Measurements from ENCODE around the gene ZNF592. TPM values are rescaled to one million over a fixed set of nuclear protein-coding genes. Genes with fewer than 3 reads are reported as not detected.

ZNF592 gene
- total and polyA plus RNA-seq, 9 of the 15 experiments (the other 6 are each of a cell fraction or from before 2014, with no cell fraction given): 0.88 to 23.8 (median 7.4) TPM

DNA sequence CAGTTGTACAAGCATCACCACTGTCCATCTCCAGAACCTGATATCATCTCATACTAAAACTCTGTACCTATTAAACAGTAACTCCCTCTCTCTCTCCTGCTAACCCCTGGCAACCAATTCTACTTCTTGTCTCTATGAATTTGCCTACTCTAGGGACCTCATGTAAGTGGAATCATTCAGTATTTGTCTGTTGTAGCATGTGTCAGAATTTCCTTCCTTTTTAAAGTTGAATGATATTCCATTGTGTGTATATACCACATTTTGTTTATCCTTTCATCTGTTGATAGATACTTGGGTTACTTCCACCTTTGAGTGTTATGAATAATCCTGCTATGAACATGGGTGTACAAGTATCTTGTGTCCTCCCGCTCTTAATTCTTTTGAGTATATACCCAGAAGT, 16.6 kb downstream of the ZNF592 start:
- ChIA-PET POLR2A (no interaction called here), CTCF (ENCODE audit: low intra/inter-chr PET ratio) (no interaction called here)
- no peak for DNase-seq (ENCODE audit: extremely low read depth in 1 of 4, low spot score in 3 of 4)
- Histone ChIP-seq H3K27ac (ENCODE audit: extremely low read depth, low read depth, low read length) (no peak overlapping the region), H3K9ac (ENCODE audit: insufficient read depth in 1 of 2, low read depth in 2 of 2, low read length in 2 of 2) (no peak overlapping the region), H3K79me2 (ENCODE audit: control insufficient read depth, insufficient read depth, low read length) (peaks cover 62% of the 10 kb centered on the region), H3K36me3 (ENCODE audit: control insufficient read depth, insufficient read depth, low read length) (peaks cover 51% of the 10 kb centered on the region), H3K9me1 (ENCODE audit: control insufficient read depth, insufficient read depth, low read length) (peaks cover 15% of the 10 kb centered on the region), H3K4me1 (replicated peaks in 1 of 2; ENCODE audit: control insufficient read depth in 2 of 2, insufficient read depth in 2 of 2, low read length in 2 of 2) (peaks cover 8 to 12% of the 10 kb centered on the region in 2 experiments; a peak in 2 of 5 replicates), H4K20me1 (replicated peaks; ENCODE audit: control insufficient read depth, insufficient read depth, low read length) (peaks cover 32% of the 10 kb centered on the region), H3K27me3 (ENCODE audit: control insufficient read depth in 2 of 2, insufficient read depth in 2 of 2, low read length in 2 of 2) (no peaks in the 10 kb centered on the region), H3K9me3 (replicated peaks; ENCODE audit: control insufficient read depth, insufficient read depth, low read depth, low read length) (no peaks in the 10 kb centered on the region), H3K4me3 (no peak overlapping the region), H3K4me2 (ENCODE audit: insufficient read depth, low read length) (no peak overlapping the region), H2AFZ (ENCODE audit: low read depth, low read length) (no peak overlapping the region)
- intact Hi-C loops (cut with micrococcal nuclease): no loop called here
- BruUV-seq (replicated peaks): no TSS peak
- in situ Hi-C loops (cut with MboI): no loop called here
- ATAC-seq: no peak
- WGBS (ENCODE audit: insufficient coverage, low coverage, missing lambda C conversion rate): 100% methylated on average over 1 of the region's 1 CpG
- FAIRE-seq: no peak
- TF ChIP-seq ILF3 (IDR thresholded peaks at IDR 0.05; ENCODE audit: borderline replicate concordance) (no peak), TBP (optimal IDR thresholded peaks at IDR 0.05; ENCODE audit: low read depth, low read length) (no peak), EGR1 (conservative IDR thresholded peaks at IDR 0.05) (no peak), SIN3B (IDR thresholded peaks at IDR 0.05; ENCODE audit: low read depth) (no peak), LCOR (CRISPR knock-in tag; IDR thresholded peaks at IDR 0.05) (no peak), XRCC4 (IDR thresholded peaks at IDR 0.05; ENCODE audit: extremely low read depth, insufficient read depth, insufficient read length) (no peak), HEY1 (CRISPR knock-in tag; IDR thresholded peaks at IDR 0.05; ENCODE audit: borderline replicate concordance) (no peak), CCAR2 (IDR thresholded peaks at IDR 0.05; ENCODE audit: low read depth, low read length) (no peak), C11orf30 (IDR thresholded peaks at IDR 0.05; ENCODE audit: low read depth) (no peak)
- TF ChIP-seq, protein P1, sequence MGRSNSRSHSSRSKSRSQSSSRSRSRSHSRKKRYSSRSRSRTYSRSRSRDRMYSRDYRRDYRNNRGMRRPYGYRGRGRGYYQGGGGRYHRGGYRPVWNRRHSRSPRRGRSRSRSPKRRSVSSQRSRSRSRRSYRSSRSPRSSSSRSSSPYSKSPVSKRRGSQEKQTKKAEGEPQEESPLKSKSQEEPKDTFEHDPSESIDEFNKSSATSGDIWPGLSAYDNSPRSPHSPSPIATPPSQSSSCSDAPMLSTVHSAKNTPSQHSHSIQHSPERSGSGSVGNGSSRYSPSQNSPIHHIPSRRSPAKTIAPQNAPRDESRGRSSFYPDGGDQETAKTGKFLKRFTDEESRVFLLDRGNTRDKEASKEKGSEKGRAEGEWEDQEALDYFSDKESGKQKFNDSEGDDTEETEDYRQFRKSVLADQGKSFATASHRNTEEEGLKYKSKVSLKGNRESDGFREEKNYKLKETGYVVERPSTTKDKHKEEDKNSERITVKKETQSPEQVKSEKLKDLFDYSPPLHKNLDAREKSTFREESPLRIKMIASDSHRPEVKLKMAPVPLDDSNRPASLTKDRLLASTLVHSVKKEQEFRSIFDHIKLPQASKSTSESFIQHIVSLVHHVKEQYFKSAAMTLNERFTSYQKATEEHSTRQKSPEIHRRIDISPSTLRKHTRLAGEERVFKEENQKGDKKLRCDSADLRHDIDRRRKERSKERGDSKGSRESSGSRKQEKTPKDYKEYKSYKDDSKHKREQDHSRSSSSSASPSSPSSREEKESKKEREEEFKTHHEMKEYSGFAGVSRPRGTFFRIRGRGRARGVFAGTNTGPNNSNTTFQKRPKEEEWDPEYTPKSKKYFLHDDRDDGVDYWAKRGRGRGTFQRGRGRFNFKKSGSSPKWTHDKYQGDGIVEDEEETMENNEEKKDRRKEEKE (IDR thresholded peaks at IDR 0.05; ENCODE audit: borderline replicate concordance in 1 of 2, control insufficient read depth in 1 of 2, low read depth in 2 of 2, low read length in 1 of 2): no peak
- TF ChIP-seq, protein P2, sequence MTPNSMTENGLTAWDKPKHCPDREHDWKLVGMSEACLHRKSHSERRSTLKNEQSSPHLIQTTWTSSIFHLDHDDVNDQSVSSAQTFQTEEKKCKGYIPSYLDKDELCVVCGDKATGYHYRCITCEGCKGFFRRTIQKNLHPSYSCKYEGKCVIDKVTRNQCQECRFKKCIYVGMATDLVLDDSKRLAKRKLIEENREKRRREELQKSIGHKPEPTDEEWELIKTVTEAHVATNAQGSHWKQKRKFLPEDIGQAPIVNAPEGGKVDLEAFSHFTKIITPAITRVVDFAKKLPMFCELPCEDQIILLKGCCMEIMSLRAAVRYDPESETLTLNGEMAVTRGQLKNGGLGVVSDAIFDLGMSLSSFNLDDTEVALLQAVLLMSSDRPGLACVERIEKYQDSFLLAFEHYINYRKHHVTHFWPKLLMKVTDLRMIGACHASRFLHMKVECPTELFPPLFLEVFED (CRISPR knock-in tag; conservative IDR thresholded peaks at IDR 0.05): no peak
- TF ChIP-seq, protein P3, sequence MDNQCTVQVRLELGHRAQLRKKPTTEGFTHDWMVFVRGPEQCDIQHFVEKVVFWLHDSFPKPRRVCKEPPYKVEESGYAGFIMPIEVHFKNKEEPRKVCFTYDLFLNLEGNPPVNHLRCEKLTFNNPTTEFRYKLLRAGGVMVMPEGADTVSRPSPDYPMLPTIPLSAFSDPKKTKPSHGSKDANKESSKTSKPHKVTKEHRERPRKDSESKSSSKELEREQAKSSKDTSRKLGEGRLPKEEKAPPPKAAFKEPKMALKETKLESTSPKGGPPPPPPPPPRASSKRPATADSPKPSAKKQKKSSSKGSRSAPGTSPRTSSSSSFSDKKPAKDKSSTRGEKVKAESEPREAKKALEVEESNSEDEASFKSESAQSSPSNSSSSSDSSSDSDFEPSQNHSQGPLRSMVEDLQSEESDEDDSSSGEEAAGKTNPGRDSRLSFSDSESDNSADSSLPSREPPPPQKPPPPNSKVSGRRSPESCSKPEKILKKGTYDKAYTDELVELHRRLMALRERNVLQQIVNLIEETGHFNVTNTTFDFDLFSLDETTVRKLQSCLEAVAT (IDR thresholded peaks at IDR 0.05): no peak
- TF ChIP-seq, protein P4, sequence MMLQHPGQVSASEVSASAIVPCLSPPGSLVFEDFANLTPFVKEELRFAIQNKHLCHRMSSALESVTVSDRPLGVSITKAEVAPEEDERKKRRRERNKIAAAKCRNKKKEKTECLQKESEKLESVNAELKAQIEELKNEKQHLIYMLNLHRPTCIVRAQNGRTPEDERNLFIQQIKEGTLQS (IDR thresholded peaks at IDR 0.05): no peak
- TF ChIP-seq, protein P4 (CRISPR knock-in tag; conservative IDR thresholded peaks at IDR 0.05): no peak
- TF ChIP-seq, protein P5, sequence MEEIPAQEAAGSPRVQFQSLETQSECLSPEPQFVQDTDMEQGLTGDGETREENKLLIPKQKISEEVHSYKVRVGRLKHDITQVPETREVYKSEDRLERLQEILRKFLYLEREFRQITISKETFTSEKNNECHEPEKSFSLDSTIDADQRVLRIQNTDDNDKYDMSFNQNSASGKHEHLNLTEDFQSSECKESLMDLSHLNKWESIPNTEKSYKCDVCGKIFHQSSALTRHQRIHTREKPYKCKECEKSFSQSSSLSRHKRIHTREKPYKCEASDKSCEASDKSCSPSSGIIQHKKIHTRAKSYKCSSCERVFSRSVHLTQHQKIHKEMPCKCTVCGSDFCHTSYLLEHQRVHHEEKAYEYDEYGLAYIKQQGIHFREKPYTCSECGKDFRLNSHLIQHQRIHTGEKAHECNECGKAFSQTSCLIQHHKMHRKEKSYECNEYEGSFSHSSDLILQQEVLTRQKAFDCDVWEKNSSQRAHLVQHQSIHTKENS (CRISPR knock-in tag; IDR thresholded peaks at IDR 0.05): no peak

All from K562 (cell line).